IPS DF 19.7 (cell line): ENCODE data around the gene GDNF.
"Not testable (repeated sequence)": the region's sequence is repeated elsewhere in the genome, so short reads cannot be mapped to it uniquely, and the experiment has no call there.

Source experiments
- DNase-seq: peaks from one replicate; pipeline ENCODE4 v3.0.0-alpha.2; 2013; ENCODE audit warnings: low read depth, low spot score

Gene GDNF, protein sequence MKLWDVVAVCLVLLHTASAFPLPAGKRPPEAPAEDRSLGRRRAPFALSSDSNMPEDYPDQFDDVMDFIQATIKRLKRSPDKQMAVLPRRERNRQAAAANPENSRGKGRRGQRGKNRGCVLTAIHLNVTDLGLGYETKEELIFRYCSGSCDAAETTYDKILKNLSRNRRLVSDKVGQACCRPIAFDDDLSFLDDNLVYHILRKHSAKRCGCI

GRCh38 chr5:37839407-37840052, at the start of gene GDNF:
GDNF (minus strand) TSS chr5:37840041; CDS start chr5:37834796, 5,245 bp downstream.
- no peak for DNase-seq

DNA sequence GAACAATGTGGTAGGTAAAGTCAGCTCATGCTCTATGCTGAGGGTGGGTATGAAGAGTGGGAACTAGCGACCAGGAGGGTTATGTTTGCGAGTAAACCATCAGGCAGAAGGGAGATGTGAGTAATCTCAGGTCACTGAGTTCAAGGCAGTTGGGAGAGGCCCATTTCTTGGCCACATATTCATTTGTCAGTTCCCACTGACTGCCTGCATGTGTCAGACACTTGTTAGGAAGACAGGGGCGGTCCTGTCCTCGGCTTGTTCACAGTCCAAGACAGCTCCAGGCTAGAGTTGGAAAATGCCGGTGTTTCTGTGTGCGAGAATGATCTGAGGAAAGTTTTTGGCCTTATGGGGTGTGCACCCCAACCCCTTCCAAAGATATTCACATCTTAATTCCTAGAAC, 48.6 kb upstream of the GDNF start:
- DNase-seq = no peak

DNA sequence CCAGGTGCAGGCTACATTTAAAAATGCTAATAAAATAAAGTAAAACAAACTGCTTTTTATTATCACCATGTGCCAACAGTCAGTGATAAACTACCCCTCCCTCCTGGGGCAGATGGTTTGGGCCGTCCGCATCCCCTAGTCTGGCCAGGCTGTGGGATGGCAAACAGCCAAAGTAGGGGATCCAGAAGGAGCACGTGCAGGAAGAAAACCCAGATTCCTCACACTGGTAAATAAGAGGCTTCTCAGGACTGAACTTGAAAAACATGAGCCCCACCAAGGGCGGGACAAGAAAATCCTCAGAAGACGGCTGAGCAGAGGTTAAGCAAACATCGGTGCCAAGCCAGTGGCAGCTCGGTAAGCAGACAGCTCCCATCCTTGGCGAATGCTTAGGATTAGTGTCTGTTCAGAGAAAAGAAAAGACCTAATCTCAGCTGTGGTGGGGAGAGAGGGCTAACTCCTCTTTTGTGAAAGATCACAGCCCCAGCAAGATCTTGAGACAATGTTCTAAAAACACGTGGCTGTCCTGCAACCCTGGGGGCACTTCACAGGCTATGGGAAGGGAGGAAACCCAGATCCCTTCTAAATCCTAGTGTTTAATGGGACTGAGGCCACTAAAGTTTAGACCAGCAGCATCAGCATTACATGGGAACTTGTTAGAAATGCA, 46.5 kb upstream of the GDNF start:
- DNase-seq = no peak

DNA sequence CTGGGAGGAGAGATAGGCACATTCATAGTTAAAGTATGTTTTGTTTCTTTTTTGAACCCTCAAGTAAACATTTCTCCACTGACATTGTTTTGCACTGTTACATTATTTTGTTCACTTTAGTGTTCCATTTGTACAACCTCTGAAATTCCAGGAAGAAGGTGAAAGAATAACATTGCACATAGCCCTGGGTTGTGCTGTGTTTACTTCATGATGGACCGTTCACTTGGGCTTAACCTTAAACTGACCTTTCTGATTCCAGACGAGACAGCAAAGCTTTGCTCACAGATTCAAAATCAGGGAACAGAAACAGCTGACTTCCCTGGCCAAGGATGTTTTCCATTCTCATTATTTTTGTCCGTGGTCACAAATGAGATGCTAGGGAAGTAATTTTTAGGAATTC, 42.8 kb upstream of the GDNF start:
- no peak for DNase-seq

GRCh38 chr5:37881359-37881758, 41.5 kb upstream of the GDNF start:
- DNase-seq = no peak

GRCh38 chr5:37876943-37877342, 37.1 kb upstream of the GDNF start:
- no peak for DNase-seq

GRCh38 chr5:37876245-37876644, 36.4 kb upstream of the GDNF start:
- DNase-seq = no peak

DNA sequence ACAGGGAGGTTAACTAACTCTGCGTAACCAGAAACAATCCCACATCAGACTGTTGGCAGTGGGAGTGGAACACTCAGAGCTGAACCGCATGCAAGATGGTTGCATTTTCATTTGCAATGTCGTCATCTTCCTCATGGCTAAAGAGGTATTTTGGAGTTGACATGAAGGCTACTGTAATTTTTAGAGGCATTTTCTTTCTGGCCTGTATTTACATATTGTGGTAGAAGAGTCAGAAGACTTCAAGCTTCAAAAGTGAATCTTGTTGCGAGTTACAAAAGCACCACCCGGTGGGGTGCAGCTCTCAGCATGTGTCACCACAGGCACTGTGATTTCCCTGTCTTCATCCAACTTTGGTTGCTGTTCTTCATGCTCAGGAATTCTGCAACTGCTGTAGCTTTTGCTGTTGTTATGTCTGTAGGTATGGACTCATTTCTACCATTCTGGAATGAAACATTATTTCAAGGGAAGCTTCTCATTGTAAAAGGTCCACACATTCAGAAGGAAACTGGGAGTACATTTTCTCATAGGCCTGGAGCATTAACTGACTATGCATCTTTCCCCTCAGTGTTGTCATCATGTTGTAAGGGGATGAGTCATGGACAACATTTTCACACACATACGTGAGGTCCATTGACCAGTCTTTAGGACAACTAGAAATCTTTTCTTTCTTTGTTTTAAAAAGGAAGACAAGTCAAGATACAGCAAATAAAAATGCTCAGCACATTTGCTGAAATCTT, 35.4 kb upstream of the GDNF start:
- no peak for DNase-seq

GRCh38 chr5:37873988-37874387, 34.1 kb upstream of the GDNF start:
- no peak for DNase-seq

DNA sequence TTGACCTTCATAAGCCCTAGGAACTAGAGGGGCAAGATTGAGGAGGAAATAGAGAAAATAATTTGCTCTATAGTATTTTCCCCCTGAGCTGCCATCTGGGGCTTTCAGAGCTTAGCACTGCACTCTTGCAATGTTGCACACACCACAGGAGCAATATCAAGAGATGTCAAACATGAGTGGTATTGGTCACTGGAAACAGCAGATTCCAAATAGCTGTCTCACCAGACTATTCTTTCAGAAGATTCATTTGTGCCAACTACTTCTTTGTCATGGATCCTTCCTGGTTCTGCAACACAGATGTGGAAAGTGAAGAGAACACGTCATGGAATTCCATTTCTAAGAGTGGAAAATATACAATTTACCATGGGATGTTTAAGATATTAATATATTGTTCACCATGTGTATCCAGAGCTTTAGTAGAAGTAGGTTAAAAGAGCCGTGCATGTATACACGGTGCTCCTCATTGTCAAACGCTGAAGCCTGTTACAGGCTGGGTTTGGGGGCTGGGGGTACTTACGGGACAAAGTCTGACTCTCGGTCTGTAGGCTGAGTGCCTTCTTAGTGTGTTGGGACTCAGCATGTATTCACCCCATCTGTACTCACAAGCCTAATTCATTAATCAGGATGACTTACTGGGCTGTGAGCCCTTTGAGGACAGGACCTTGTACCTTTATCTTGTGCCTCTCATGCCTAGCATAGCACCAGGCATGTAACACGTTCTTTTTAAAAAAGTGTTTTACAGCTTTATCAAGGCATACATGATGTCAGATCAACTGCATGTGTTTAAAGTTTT, 31.4 kb upstream of the GDNF start:
- DNase-seq = no peak

DNA sequence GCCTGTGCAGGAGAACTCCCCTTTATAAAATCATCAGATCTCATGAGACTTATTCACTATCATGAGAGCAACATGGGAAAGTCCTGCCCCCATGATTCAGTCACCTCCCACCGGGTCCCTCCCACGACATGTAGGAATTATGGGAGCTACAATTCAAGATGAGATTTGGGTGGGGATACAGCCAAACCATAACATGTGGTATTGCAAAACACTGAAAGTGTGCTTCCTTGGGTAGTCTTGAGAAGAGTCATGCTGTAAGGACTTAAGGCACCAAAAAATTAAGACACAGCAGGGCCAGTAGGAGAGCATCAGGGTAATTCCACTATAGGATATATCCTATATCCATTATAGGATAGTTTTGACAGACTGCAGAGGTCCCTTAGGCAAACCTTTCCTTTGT, 29.4 kb upstream of the GDNF start:
- no peak for DNase-seq

DNA sequence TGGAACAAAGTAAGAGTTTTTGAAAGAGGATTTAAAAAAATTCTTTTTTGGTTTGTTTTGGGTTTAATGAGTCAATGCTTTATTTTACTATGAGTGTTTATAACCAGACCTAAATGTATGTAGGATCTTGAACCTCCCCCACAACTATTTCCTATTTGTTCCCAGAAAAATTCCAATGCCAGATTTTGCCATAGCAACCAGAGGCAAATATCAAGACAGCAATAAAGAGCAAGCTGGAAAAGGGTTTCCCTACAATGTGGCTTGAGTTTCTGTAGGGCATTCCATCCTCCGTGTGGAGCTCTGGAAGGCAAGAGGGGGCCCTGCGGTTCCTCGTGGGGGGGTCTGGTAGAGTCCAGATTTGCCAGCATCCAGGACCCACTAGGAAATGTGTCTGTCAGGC, 27.8 kb upstream of the GDNF start:
- DNase-seq = no peak

GRCh38 chr5:37862907-37863306, 23.1 kb upstream of the GDNF start:
- not testable (repeated sequence) for DNase-seq

DNA sequence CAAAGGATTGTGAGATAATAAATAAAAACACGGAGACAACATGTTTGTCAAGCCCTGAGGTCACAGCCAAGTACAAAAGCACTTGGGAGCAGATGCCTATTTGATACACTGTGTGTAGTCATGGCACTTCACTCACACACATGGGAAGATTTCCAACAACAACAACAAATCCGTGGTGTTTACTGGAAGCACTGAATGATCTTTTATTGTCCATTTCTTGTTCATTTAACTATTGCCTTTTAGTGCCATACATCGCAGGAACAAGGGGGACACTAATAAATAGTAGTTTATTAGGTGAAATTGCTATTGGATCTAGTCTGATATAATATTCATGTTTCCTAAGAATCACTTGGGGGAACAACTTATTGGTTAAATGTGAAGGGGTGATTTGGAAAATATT, 20.4 kb upstream of the GDNF start:
- DNase-seq = no peak

GRCh38 chr5:37859805-37860204, 20.0 kb upstream of the GDNF start:
- DNase-seq = no peak

- DNase-seq = no peak
These were observed 18.4 kb upstream of the GDNF start for GRCh38 chr5:37858250-37858649.

DNA sequence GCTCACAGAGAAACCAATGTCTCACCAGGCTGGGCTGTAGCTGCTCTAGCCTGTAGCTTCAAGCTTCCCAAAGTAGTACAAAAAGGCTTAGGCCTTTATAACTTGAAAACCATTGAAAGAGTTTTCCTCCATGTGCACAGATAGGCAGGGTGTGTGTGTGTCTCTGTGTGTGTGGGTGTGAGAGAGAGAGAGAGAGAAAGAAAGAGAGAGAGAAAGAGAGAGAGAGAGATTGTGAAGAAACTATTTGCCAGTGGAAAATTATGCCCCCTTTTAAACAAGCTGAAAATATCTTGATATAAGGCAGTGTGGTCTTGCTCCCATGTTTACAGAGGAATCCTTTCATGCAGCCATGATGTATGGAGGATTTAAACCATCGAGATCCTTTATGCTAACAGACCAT, 17.9 kb upstream of the GDNF start:
- DNase-seq = no peak

GRCh38 chr5:37855438-37855837, 15.6 kb upstream of the GDNF start:
- DNase-seq = no peak

- DNase-seq = no peak
These were observed 11.5 kb upstream of the GDNF start for GRCh38 chr5:37851305-37851704.

- DNase-seq = no peak
These were observed 10.5 kb upstream of the GDNF start for GRCh38 chr5:37850226-37850865.

DNA sequence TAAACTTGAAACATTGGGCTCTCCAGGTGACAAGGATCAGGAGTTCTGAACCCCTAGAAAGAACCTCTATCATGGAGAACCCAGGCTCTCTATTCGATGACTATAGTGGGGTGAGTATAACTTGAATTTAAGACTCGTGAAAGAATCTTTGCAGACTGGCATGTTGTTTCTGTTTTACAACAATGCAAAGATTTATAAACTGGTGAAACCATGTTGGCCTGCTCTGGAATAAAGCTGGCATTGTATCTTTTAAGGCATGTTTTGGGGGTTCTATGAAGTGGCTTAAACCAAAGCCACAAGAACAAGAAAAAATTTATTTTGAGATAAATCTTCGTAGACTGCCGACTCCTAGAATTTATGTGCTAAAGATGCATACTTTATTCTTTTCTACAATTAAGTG, 9.8 kb upstream of the GDNF start:
- no peak for DNase-seq
